Left renal pelvis (tissue), 4 donors: Measurements from ENCODE around the gene RPUSD4. TPM values are rescaled to one million over a fixed set of nuclear protein-coding genes. Genes with fewer than 3 reads are reported as not detected.

Experiments used
- DNase-seq, 4 donors: peaks; one replicate each; pipeline ENCODE4 v3.0.0-alpha.2; 2013; ENCODE audit warnings: low read depth in 4 of 4, low spot score in 3 of 4
- polyA plus RNA-seq, 4 donors: library from polyadenylated mRNA; unstranded; fragments of 120-200 nt; gene quantifications; one replicate each; pipeline ENCODE4 v1.2.1, GENCODE V29; 2013; ENCODE audit not compliant: insufficient read length in 4 of 4

RPUSD4 gene
- polyA plus RNA-seq, 4 donors = 29.1 to 38.6 (median 30.4) TPM

DNA sequence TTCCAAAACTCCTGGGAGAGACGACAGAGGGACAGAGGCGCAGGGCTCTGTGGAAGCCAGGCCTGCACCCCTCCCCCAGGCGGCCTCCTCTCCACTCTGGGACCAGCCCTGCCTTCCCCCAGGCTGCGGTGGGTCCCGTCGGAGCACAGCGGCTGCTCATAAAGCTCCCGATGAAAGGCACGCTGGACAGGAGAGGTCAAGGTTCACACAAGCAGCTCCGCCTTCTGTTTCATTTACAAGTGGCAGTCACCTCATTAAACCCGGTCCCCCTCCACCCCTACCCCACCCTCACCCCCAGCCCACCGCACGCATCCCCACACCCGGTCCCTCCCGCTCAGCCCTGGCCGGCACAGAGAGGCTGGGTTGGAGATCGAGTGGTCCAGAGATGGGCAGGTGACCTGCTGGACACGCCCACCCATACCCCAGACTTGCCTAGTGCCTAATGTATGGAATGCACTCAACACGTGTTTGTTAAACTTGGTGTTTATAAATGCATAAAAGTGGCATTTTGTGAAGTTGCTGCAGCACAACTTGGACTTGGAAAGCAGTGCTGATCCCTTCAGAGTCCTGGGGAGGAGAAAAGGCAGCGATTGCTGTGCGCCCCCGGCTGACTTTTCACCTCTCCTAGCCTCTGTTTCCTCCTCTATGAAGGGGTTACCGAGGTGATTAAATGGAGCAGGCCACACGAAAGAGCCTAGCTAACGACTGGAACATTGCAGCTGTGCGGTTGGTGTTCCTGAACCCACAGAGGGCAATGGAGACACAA, 26.0 kb downstream of the RPUSD4 start:
- no peak for DNase-seq

DNA sequence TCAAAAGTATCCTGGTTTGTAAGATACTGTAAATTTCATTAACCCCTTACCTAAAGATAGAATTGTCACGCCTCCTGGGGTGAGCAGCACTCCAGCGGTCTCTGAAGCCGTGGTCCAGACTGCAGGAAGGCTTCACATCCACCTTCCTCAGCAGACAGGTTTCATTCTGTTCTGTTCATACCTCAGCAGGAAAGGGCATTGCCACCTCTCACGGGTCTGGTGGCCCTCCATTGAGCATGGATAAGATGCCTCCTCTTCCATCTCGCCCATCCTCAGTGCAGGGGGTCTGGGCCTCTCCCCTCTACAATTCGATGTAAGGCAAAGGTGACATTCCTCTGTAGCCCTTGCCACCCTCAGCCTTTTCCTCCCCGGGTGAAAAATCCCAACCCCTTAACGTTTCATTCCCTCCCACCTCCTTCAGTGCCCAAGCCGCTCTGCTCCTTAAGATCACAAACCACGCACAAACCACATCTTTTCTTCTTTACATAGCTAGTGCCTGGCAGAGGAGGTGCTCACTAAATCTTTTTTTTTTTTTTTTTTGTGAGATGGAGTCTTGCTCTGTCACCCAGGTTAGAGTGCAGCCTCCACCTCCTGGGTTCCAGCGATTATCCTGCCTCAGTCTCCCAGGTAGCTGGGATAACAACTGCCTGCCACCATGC, 28.5 kb downstream of the RPUSD4 start:
- DNase-seq = no peak

DNA sequence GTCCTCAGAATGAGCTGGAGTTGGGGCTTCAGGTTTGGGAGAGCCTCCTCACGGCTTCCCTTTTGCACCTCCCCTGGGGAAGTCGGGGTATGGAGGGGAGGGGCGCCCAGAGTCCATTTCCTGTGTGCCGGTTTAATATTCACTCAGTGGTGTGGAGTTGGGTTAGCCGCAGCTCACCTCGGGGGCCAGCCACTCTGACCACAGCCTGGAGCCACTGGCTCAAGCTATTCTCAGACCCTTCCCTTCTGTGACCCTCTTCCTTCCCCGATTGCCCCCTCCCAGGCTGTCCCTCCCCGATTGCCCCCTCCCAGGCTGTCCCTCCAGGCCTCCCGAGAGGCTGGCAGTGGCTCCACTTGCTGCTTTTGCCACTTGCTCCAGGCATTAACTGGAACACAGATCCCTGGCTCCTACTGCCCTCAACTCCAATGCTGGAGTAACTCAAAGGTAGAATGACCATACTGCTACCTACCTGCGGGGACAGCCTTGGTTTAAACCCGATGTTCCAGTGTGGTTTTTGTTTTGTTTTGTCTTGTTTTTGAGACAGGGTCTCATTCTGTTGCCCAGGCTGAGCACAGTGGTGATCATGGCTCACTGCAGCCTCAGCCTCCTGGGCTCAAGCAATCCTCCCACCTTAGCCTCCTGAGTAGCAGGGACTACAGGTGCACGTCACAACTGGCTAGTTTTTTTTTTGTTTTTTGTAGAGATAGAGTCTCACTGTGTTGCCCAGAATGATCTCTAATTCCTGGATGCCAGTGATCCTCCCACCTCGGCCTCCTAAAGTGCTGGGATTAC, 29.3 kb downstream of the RPUSD4 start:
- DNase-seq = no peak

DNA sequence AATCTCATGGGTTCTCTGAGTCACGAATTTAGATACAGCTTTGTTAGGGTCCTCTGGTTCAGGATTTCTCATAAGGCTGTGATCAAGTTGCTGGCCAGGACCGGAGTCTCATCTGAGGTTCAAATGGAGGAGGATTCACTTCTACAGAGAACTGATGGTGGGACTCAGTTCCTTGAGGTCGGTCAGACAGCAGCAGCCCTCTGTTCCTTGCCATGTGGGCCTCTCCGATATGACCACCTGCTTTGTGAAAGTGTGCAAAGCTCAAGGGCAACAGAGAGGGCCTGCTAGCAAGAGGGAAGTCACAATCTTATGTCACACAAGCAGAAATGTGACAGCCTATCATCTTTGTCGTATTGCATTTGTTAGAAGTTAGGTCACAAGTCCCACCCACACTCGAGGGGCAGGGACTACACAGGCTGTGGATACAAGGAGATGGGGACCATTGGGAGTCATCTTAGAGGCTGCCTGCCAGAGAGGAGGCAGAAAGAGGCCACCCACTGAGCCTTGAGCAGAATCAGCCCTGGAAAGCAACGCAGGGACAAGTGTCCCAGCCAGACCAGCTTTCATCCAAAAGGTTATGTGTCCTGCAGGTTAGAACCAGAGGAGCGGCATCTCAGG, 34.5 kb downstream of the RPUSD4 start:
- no peak for DNase-seq

DNA sequence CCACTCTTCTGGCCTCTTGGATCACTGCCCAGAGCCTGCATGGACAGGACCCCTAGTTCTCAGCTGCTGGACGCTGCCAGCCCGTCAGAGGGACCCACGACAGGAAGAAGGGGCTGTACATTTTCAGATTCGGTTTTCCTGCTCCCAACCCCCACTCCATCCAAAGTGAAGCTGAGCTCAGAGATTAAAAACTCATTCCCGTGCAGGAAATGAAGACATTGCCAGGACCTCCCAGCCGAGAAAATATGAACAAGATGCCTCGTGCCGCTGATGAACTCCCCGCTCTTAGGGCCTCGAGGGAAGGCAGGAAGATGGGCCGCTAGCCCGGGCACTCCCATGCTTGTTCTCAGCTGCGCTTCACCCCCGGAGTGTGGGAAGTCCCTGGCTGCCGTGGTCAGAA, 36.1 kb downstream of the RPUSD4 start:
- DNase-seq = no peak

DNA sequence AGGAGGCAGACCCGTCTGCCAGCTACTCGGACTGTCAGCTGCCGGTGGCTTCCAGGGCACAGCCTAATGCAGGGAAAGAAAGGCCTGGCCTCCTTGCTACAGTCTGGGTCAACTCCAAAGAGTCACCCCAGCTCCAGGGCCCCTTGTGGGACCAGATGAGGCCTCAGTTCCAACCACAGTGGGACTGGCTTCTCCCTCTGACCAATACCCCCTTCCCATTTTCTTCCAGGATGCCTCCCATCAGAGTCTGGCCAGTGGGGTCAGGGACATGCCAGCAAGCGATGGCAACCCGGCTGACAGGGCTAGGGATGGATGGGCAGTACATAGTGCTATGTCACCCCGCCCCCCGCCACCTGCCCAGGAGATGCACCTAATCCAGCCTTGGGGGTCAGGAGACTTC, 36.6 kb downstream of the RPUSD4 start:
- no peak for DNase-seq

DNA sequence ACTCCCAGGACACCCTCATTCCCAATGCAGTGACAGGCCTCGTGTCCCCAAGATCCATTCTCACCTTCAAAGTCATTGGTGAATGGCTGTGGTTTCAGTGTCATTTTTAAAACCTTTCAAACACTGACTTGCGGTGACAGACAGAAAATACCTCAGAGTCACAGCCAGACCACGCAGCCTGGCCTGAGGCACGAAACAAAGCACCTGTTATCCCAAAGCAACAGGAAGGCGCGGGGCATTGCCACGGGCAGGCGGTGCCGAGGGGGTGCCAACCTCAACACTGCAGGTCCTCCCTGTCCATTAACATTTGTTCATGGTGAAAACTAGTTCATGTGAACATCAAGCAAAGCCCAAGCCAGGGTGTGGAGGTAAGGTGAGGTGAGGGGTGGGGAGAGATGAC, 38.2 kb downstream of the RPUSD4 start:
- DNase-seq = no peak

DNA sequence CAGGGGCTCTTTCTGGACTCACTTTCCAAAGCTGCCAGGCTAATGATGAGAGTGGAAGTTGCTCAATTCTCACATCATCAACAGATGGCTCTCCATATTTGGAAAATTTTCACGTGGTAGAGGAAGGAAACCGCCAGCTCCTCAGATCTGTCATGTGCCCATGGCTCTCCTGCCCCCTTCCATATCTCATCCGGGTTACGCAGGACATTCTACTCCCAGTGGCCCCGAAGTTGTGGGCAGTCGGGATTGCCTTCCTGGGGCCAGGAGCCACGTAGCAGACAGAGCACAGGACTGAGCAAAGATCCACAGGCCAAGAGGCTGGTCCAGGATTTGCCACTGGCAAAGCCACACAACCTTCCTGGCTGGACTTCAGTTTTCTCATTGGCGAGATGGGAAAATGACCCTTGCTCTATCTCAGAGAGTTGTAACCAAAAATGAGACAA, 38.8 kb downstream of the RPUSD4 start:
- no peak for DNase-seq

DNA sequence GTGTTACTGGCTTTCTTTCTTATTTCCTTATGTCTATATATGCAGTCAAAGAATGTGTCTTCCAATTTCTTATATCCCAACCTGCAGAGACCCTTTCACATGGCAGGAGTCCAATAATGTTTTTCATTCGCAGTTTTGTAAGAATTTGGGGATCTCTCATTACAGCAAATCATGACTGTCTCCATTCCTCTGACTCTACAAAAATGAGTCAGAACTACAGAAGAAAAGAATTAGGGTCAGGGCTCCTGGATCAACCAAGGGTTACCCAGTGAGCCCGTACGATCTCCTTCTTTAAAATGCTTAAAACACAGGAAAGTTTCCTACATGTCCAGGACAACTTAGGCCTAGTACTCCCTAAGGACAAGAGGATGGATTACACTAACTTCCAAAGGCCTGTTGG, 42.2 kb downstream of the RPUSD4 start:
- DNase-seq = no peak

DNA sequence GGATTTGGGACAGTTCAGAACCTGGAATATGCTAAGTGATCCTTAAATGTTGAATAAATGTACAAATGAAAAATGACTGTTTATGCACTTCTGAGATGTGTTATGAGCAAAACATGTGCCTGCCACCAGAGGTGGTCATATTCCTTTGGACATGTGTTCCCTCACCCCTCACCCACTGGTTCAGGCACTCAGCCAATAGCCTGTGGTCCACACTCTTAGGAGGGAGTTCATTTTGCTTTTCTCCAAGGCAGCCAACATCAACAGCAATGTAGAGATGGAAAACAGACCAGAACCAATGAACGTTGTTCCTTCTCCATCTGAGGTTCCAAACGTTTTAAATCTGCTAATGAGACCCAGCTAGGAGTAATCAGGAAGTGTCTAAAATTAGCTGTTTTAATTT, 44.0 kb downstream of the RPUSD4 start:
- no peak for DNase-seq

DNA sequence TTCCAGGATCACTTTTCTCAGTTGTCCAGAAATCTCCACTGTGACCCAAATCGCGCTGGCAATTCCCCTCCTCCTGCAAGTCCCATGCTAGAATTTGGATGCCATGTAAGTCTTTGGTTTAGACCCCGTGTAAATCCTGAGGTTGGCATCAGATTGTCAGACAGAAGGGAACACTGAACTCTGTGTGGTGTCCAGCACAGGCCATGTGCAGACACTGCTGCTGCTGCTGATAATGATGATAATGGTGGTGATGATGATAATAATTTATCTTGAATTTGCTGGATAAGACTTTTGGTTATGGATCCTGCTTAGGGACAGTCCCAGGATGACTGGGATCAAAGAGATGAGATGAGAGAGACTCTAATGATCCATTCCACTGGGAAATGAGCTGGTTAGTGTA, 45.0 kb downstream of the RPUSD4 start:
- no peak for DNase-seq

DNA sequence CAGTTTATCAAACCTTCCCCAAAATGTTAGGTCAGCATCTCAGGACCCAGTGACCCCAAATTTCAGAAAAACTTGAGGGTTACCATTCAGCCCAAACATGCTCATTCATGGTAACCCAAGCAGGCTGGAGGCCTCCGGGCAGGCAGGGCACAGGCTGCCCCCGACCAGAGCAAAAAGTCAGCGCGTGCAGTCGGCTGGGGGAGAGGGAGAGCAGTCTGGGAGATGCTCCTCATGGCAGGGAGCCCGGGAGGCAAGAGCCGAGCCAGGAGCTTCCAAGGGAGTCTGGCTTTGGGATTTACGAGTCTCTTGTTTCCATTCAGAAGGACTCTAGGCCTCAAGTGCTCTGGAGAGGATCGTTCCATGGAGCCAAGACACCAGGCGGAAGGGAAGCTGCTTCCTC, 45.7 kb downstream of the RPUSD4 start:
- DNase-seq = no peak

DNA sequence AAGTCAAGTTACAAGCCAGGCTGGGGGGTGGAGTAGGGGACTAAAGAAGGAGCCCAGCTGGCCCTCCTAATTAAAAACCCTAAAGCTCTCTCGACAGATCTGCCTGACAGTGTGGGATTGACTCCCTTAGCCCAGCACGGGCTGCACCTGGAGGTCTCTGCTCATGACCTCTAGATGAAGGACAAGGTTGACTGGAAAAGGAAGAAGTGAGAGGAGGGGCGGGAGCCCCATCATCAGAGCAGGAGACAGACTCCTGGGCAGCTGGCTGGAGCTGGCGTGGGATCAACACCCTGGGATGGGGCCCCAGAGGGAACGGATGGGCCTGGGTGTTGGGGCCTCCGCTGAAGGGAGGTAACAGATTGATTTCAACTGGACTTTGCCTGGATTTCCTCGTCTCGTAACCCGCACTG, 46.1 kb downstream of the RPUSD4 start:
- no peak for DNase-seq

DNA sequence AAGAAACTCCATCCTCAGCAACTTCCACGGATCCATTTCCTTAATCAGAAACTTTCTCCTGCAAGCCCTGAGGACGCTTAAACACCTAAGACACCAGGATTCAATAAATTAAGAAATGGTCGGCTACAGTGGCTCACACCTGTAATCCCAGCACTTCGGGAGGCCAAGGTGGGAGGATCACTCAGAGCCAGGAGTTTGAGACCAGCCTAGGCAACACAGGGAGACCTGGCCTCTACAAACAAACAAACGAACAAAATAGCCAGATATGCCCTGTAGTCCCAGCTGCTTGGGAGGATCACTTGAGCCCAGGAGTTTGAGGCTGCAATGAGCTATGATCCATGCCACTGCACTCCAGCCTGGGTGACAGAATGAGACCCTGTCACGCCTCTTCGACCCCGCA, 46.7 kb downstream of the RPUSD4 start:
- DNase-seq = no peak

DNA sequence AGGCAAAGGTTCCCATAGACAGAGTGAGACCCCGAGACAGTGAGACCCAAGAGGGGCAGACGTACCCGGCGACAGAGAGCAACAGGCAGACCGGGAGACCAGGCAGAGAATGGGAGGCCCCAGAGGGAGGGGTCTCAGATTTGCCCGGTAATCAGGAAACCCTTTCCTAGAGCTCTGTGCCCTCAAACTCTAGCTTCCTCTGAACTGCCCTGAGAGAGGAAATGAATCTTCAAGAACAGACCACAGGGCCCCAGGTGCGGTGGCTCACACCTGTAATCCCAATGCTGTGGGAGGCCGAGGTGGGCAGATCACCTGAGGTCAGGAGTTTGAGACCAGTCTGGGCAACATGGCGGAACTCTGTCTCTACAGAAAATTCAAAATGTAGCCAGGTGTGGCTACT, 47.7 kb downstream of the RPUSD4 start:
- DNase-seq = no peak

DNA sequence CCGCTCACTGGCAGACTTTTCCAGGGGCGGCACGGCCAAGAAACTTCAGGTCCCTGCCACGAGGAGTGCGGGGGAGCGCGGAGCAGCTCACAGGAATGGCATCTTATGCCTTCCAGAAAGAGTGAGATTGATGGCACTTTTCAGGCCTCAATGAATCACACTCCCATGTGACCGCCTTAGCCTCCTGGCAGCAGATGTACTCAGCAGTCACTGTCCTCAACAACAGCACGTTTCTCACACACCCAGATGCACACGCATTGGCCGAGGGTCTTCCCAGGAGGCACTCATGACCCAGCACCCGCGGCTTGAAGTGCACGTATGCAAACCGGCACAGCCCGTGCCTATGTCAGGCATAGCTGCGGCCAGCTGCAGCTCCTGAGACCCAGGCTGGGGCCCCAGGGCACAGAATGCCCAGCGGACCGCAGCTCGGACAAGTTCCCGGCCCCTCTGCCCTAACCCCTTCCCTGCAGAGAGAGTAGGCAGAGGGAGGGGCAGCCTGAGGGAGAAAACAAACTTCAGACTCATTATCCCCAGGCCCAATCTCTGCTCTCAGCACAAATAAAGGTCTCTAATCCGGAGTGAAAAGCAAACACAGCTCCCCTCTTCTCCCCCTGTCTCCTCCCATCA, 48.3 kb downstream of the RPUSD4 start:
- DNase-seq = peak in 1 of 4 donors; percentile 80

DNA sequence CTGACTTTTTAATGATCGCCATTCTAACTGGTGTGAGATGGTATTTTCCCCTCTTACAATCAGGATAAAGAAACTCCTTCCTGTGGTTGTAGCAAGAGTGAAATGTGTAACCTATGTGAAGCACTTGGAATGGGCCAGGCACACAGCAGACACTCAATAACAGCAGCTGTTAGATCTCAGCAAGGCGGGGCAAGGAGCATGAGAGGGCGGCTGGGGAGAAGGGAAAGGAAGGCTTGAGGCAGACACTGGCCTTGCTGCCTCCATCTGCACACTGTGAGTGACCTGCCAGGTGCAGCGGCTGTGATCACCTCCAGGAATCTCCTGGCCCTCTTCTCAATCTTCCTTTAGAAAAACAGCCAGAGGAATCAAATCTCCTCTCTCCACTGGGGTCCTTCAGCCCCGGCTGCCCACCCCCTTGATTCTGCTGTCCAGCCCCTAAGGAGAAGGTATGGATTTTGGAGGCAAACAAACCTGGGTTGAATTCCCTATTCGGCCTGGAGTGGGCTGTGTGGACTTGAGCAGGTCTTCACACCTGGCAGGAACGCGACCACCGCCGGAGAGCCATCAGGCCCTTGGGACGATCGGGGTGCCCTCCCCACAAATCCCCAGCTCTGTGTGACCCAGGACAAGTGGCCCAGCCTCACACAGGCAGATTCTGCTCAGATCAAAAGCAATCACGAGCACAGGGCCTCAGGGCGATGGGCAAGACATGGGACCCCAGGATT, 49.0 kb downstream of the RPUSD4 start:
- no peak for DNase-seq

DNA sequence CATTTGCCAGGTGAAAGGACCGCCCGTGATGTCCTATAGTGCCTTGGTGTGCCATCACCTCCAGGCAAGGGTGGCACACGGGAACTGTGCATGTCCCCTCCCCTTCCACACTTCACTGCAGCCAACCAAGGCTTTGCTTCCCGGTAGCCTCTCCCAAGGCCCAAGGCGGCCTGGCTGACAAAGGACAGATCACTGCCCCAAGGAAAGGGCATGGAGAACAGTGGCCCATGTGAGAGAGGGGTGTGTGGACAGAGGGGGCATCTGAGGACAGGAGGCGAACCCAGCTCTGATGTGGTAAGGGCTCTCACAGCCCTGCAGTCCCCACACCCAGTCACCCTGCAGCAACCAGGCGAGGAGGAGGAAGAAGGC, 50.4 kb downstream of the RPUSD4 start:
- DNase-seq = no peak

DNA sequence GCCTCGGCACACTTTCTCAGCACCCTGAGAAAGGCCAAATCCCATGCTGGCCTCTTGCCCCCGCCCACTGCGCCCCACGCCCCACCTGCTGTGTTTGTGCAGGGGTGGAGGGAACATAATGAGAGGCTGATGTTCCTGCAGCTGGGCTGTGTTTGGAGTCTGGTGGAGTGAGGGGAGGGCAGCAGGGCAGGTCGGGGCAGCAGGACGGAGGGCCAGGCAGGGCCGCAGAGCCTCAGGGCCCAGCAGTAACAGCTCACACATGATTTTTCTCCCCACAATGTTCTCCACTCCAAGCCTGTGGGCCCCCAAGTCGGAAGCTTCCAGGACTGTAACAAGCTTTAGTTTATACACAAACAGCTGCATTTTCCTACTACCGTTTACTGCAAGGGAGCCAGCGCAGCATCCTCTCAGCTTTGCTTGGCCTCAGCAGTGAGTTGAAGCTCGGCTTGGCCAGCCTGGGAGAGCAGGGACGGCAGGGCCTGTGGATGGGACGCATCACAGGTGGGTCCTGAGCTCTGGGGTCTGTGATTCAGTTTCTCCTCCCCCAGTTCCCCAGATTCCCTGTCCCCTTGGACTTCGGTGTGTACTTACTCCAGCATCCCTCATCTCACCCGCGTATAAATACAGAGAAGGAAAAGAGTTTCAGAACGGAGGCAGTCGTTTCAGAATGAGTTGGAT, 51.0 kb downstream of the RPUSD4 start:
- no peak for DNase-seq
